IMR-90 (cell line): Measurements from ENCODE around the gene GRAMD2B. TPM values are rescaled to one million over a fixed set of nuclear protein-coding genes. Genes with fewer than 3 reads are reported as not detected.

Experiments used
- ATAC-seq: fragments of 200-7000 bp; cut with Tn5 transposase; 2 replicates; pipeline ENCODE4 v1.9.1; 2020; ENCODE audit warnings: low read depth, mild to moderate bottlenecking, moderate library complexity
- BruUV-seq: library from RNA; stranded (reverse); fragments of 400-500 nt; replicated peaks from 2 replicates; lab custom pipeline; 2021; lab: Mats Ljungman, UMichigan
- CTCF ChIA-PET: fragments of 300-600 bp; formaldehyde crosslinking; extraction: SDS; loops from one replicate; lab custom pipeline; 2021; ENCODE audit warnings: antibody characterized with exemption; lab: Yijun Ruan, JAX
- POLR2A ChIA-PET: fragments of 300-600 bp; sonication (Branson Sonifier 250); formaldehyde crosslinking; loops from one replicate; lab custom pipeline; 2022; ENCODE audit warnings: antibody characterized with exemption; ENCODE audit not compliant: unreplicated experiment; lab: Charles Lee
- DNase-seq: peaks from one replicate; pipeline ENCODE4 v3.0.0; 2013
- H2AFZ ChIP-seq: replicated peaks from 2 replicates; pipeline ENCODE3; 2013; ENCODE audit warnings: low read length, mild to moderate bottlenecking; ENCODE audit not compliant: poor library complexity
- H2AK5ac ChIP-seq: 2 replicates; pipeline ENCODE4 v1.6.1; 2013; ENCODE audit warnings: low read depth, low read length, inconsistent platforms
- H2AK9ac ChIP-seq: replicated peaks from 2 replicates; pipeline ENCODE3; 2013; ENCODE audit warnings: mild to moderate bottlenecking, low read depth, low read length, moderate library complexity; ENCODE audit not compliant: poor library complexity
- H2BK120ac ChIP-seq: 2 replicates; pipeline ENCODE4 v1.6.1; 2013; ENCODE audit warnings: low read depth, low read length, inconsistent platforms
- H2BK15ac ChIP-seq: 3 replicates; pipeline ENCODE4 v1.6.1; 2013; ENCODE audit warnings: low read depth, low read length, inconsistent platforms
- H2BK20ac ChIP-seq: 2 replicates; pipeline ENCODE4 v1.6.1; 2013; ENCODE audit warnings: low read depth, mild to moderate bottlenecking, inconsistent platforms, low read length, moderate library complexity
- H2BK5ac ChIP-seq: 2 replicates; pipeline ENCODE4 v1.6.1; 2013; ENCODE audit warnings: mild to moderate bottlenecking, low read depth, low read length, inconsistent platforms; ENCODE audit not compliant: poor library complexity, severe bottlenecking
- H3K14ac ChIP-seq: replicated peaks from 2 replicates; pipeline ENCODE4 v1.6.1; 2013; ENCODE audit warnings: low read depth, low read length, inconsistent platforms
- H3K18ac ChIP-seq: 2 replicates; pipeline ENCODE4 v1.6.1; 2013; ENCODE audit warnings: low read depth, low read length, control low read depth
- H3K23ac ChIP-seq: 2 replicates; pipeline ENCODE4 v1.6.1; 2013; ENCODE audit warnings: low read depth, low read length, inconsistent platforms
- H3K27ac ChIP-seq: 2 replicates; pipeline ENCODE4 v1.5.1; 2013; ENCODE audit warnings: mild to moderate bottlenecking, control low read depth, low read length; ENCODE audit not compliant: insufficient read depth
- H3K27me3 ChIP-seq: 2 replicates; pipeline ENCODE4 v1.6.1; 2013; ENCODE audit warnings: low read length; ENCODE audit not compliant: control insufficient read depth, insufficient read depth
- H3K36me3 ChIP-seq: 2 replicates; pipeline ENCODE4 v1.6.1; 2013; ENCODE audit warnings: low read length, mixed read lengths; ENCODE audit not compliant: control insufficient read depth, insufficient read depth
- H3K4ac ChIP-seq: 2 replicates; pipeline ENCODE4 v1.6.1; 2013; ENCODE audit warnings: low read depth, low read length, inconsistent platforms
- H3K4me1 ChIP-seq: 2 replicates; pipeline ENCODE4 v1.6.1; 2013; ENCODE audit warnings: low read length, mixed read lengths; ENCODE audit not compliant: control insufficient read depth, insufficient read depth
- H3K4me2 ChIP-seq: 2 replicates; pipeline ENCODE4 v1.6.1; 2013; ENCODE audit warnings: low read depth, mild to moderate bottlenecking, control low read depth, low read length, moderate library complexity
- H3K4me3 ChIP-seq: 2 replicates; pipeline ENCODE4 v1.5.1; 2013; ENCODE audit warnings: low read depth, mild to moderate bottlenecking, control low read depth, low read length, moderate library complexity; ENCODE audit not compliant: insufficient read depth
- H3K56ac ChIP-seq: 2 replicates; pipeline ENCODE4 v1.6.1; 2013; ENCODE audit warnings: low read length, inconsistent platforms; ENCODE audit not compliant: insufficient read depth; ENCODE audit errors: extremely low read depth
- H3K79me1 ChIP-seq, 2 experiments: 2 replicates each; pipeline ENCODE4 v1.6.1; 2013; ENCODE audit warnings: low read length in 2 of 2, inconsistent platforms in 1 of 2, low read depth in 1 of 2
- H3K9ac ChIP-seq: 2 replicates; pipeline ENCODE4 v1.6.1; 2013; ENCODE audit warnings: low read depth, low read length, control low read depth
- H3K9me1 ChIP-seq: 2 replicates; pipeline ENCODE4 v1.6.1; 2013; ENCODE audit warnings: low read length, inconsistent platforms; ENCODE audit not compliant: insufficient read depth
- H3K9me3 ChIP-seq: 2 replicates; pipeline ENCODE4 v1.6.1; 2013; ENCODE audit warnings: low read length; ENCODE audit not compliant: control insufficient read depth, insufficient read depth
- H4K20me1 ChIP-seq: 2 replicates; pipeline ENCODE4 v1.6.1; 2013; ENCODE audit warnings: low read length, inconsistent platforms; ENCODE audit not compliant: insufficient read depth
- H4K5ac ChIP-seq: 2 replicates; pipeline ENCODE4 v1.6.1; 2013; ENCODE audit warnings: mild to moderate bottlenecking, low read depth, low read length, control low read depth
- H4K8ac ChIP-seq, 2 experiments: 2 replicates each; pipeline ENCODE4 v1.6.1; 2013; ENCODE audit warnings: low read depth in 2 of 2, low read length in 2 of 2, control low read depth in 1 of 2, inconsistent platforms in 1 of 2
- H4K91ac ChIP-seq: 2 replicates; pipeline ENCODE4 v1.6.1; 2013; ENCODE audit warnings: low read depth, low read length, inconsistent platforms; ENCODE audit not compliant: insufficient read depth
- CHD1 ChIP-seq: IDR thresholded peaks from 2 replicates; pipeline ENCODE4 v1.6.1; 2012; ENCODE audit warnings: low read depth, low read length, improper control_type of control experiment
- CTCF ChIP-seq: conservative IDR thresholded peaks from 2 replicates; pipeline ENCODE4 v1.5.1; 2012; ENCODE audit warnings: mild to moderate bottlenecking, low read depth, low read length, improper control_type of control experiment
- MAZ ChIP-seq: IDR thresholded peaks from 2 replicates; pipeline ENCODE4 v1.6.1; 2012; ENCODE audit warnings: low read depth, mild to moderate bottlenecking, low read length, improper control_type of control experiment, moderate library complexity, borderline replicate concordance
- NFE2L2 ChIP-seq: fragments of 150-350 bp; IDR thresholded peaks from 2 replicates; pipeline ENCODE4 v1.6.1; 2016; ENCODE audit warnings: low read depth, mild to moderate bottlenecking, low read length
- POLR2A ChIP-seq: IDR thresholded peaks from 2 replicates; pipeline ENCODE4 v1.6.1; 2012; ENCODE audit warnings: mild to moderate bottlenecking, low read depth, low read length
- RAD21 ChIP-seq: IDR thresholded peaks from 2 replicates; pipeline ENCODE4 v1.6.1; 2012; ENCODE audit warnings: low read length, improper control_type of control experiment
- RFX5 ChIP-seq: IDR thresholded peaks from 2 replicates; pipeline ENCODE4 v1.8.0; 2012; ENCODE audit warnings: low read depth, mild to moderate bottlenecking, low read length, moderate library complexity
- WGBS, 2 experiments: methylation state at CpG; one replicate each; pipeline versions ENCODE4 v1.1.5 to v1.1.7; 2013; ENCODE audit warnings: missing lambda C conversion rate in 2 of 2; ENCODE audit not compliant: insufficient read length in 1 of 2; ENCODE audit errors: extremely low coverage in 2 of 2; 5-methylcytosine and 5-hydroxymethylcytosine counted together
- dilution Hi-C: fragments of 300-500 bp; cut with HindIII; formaldehyde crosslinking; loops from one replicate; pipeline ENCODE4 v1.14.3; 2018; ENCODE audit warnings: low sequenced_read_pairs; ENCODE audit not compliant: unreplicated experiment
- in situ Hi-C: fragments of 300-500 bp; cut with MboI; formaldehyde crosslinking; loops from 3 replicates; pipeline ENCODE4 v1.14.3; 2019; ENCODE audit warnings: low sequenced_read_pairs, inconsistent platforms, mixed read lengths
- intact Hi-C: fragments of 100-400 bp; cut with micrococcal nuclease; formaldehyde crosslinking; loops from 2 replicates; pipeline ENCODE4 v1.10.0; 2022
- polyA plus RNA-seq, 3 experiments: library from polyadenylated mRNA; depleted of rRNA; stranded (reverse); fragments of >200 nt; gene quantifications; 2 replicates each; pipeline ENCODE4 v1.2.3, GENCODE V29; 2012; ENCODE audit warnings: low replicate concordance in 1 of 3
- total RNA-seq: library from RNA; depleted of rRNA; stranded (reverse); fragments of >200 nt; gene quantifications from 2 replicates; pipeline ENCODE4 v1.2.3, GENCODE V29; 2012

The GRAMD2B gene
- total and polyA plus RNA-seq, 2 of the 4 experiments (the other 2 are of a cell fraction) = 13.9 to 20.3 TPM

- peaks cover 21% of the 10 kb centered on the region for H3K9me1 ChIP-seq
- H2BK5ac ChIP-seq = peak overlapping the region; percentile 66
- H4K8ac ChIP-seq = peak overlapping the region; percentile 67 to 68; a peak in 3 of 4 replicates
- peak overlapping the region; percentile 31; the same call in 1 of the 2 replicates for H3K9ac ChIP-seq
- no peaks in the 10 kb centered on the region for H3K36me3 ChIP-seq
- CTCF ChIA-PET = interaction anchor here (1.0 kb wide), 1 partner anchor 78 kb away, joined by 3 read pairs; no protein-coding TSS in a partner anchor
- dilution Hi-C loops (no loop called here), intact Hi-C loops (no loop called here), in situ Hi-C loops (no loop called here)
- H2BK20ac ChIP-seq = peak overlapping the region; percentile 40
- peak overlapping the region; percentile 67 for H2BK120ac ChIP-seq
- H3K79me1 ChIP-seq = peaks cover 40 to 75% of the 10 kb centered on the region in 2 experiments
- peak overlapping the region; percentile 63; the same call in 1 of the 2 replicates for H2AK5ac ChIP-seq
- H3K4me3 ChIP-seq = no peak overlapping the region
- H3K4me1 ChIP-seq = peaks cover 17% of the 10 kb centered on the region
- peak overlapping the region; percentile 67 for H2AFZ ChIP-seq
- H3K23ac ChIP-seq = peak overlapping the region; percentile 86; the same call in 1 of the 2 replicates
- H4K20me1 ChIP-seq = no peaks in the 10 kb centered on the region
- peak overlapping the region; percentile 85 for H3K4me2 ChIP-seq
- BruUV-seq = no TSS peak
- H2AK9ac ChIP-seq = no peak overlapping the region
- no peak for TF ChIP-seq MAZ
- TF ChIP-seq POLR2A = peak; percentile 64; the same call in 1 of the 2 replicates
- no peak for TF ChIP-seq RFX5
- 0 out of 2 replicates have a peak, but pooled peaks have one; percentile 5 for TF ChIP-seq RAD21
- TF ChIP-seq CTCF = no peak
- no peak for TF ChIP-seq NFE2L2
- no peak for TF ChIP-seq CHD1
- H3K27ac ChIP-seq = peak overlapping the region; percentile 41
- peak overlapping the region; percentile 18; the same call in 1 of the 2 replicates for H3K18ac ChIP-seq
- H3K56ac ChIP-seq = peak overlapping the region; percentile 65
- peak overlapping the region; percentile 40 for H4K91ac ChIP-seq
- WGBS, 2 experiments = 56% methylated on average over 3 of the region's 8 CpGs; no CpG with 5 or more reads in 1 of the 2 experiments
- H3K14ac ChIP-seq = peak overlapping the region; percentile 41
- DNase-seq (peak; percentile 77), ATAC-seq (peak; percentile 27)
- POLR2A ChIA-PET = interaction anchor here (0.6 kb wide), 1 partner anchor 112 kb away, joined by 3 read pairs; no protein-coding TSS in a partner anchor
- H3K27me3 ChIP-seq = no peaks in the 10 kb centered on the region
- peak overlapping the region; percentile 24 for H3K4ac ChIP-seq
- H2BK15ac ChIP-seq = peak overlapping the region; percentile 51
- H3K9me3 ChIP-seq = no peaks in the 10 kb centered on the region
- H4K5ac ChIP-seq = peak overlapping the region; percentile 73
Measured at GRCh38 chr5:126449751-126450271, 26.6 kb downstream of the GRAMD2B start.
